IMR-90 (cell line): ENCODE results near the gene EMCN. TPM values are rescaled to one million over a fixed set of nuclear protein-coding genes. Genes with fewer than 3 reads are reported as not detected.

ENCODE experiments used
- ATAC-seq: fragments of 200-7000 bp; cut with Tn5 transposase; 2 replicates; pipeline ENCODE4 v1.9.1; 2020; ENCODE audit warnings: low read depth, mild to moderate bottlenecking, moderate library complexity
- BruUV-seq: library from RNA; stranded (reverse); fragments of 400-500 nt; replicated peaks from 2 replicates; lab custom pipeline; 2021; lab: Mats Ljungman, UMichigan
- CTCF ChIA-PET: fragments of 300-600 bp; formaldehyde crosslinking; extraction: SDS; loops from one replicate; lab custom pipeline; 2021; ENCODE audit warnings: antibody characterized with exemption; lab: Yijun Ruan, JAX
- POLR2A ChIA-PET: fragments of 300-600 bp; sonication (Branson Sonifier 250); formaldehyde crosslinking; loops from one replicate; lab custom pipeline; 2022; ENCODE audit warnings: antibody characterized with exemption; ENCODE audit not compliant: unreplicated experiment; lab: Charles Lee
- DNase-seq: peaks from one replicate; pipeline ENCODE4 v3.0.0; 2013
- H2AFZ ChIP-seq: replicated peaks from 2 replicates; pipeline ENCODE3; 2013; ENCODE audit warnings: low read length, mild to moderate bottlenecking; ENCODE audit not compliant: poor library complexity
- H2AK5ac ChIP-seq: 2 replicates; pipeline ENCODE4 v1.6.1; 2013; ENCODE audit warnings: low read depth, low read length, inconsistent platforms
- H2AK9ac ChIP-seq: replicated peaks from 2 replicates; pipeline ENCODE3; 2013; ENCODE audit warnings: mild to moderate bottlenecking, low read depth, low read length, moderate library complexity; ENCODE audit not compliant: poor library complexity
- H2BK120ac ChIP-seq: 2 replicates; pipeline ENCODE4 v1.6.1; 2013; ENCODE audit warnings: low read depth, low read length, inconsistent platforms
- H2BK15ac ChIP-seq: 3 replicates; pipeline ENCODE4 v1.6.1; 2013; ENCODE audit warnings: low read depth, low read length, inconsistent platforms
- H2BK20ac ChIP-seq: 2 replicates; pipeline ENCODE4 v1.6.1; 2013; ENCODE audit warnings: low read depth, mild to moderate bottlenecking, inconsistent platforms, low read length, moderate library complexity
- H2BK5ac ChIP-seq: 2 replicates; pipeline ENCODE4 v1.6.1; 2013; ENCODE audit warnings: mild to moderate bottlenecking, low read depth, low read length, inconsistent platforms; ENCODE audit not compliant: poor library complexity, severe bottlenecking
- H3K14ac ChIP-seq: replicated peaks from 2 replicates; pipeline ENCODE4 v1.6.1; 2013; ENCODE audit warnings: low read depth, low read length, inconsistent platforms
- H3K18ac ChIP-seq: 2 replicates; pipeline ENCODE4 v1.6.1; 2013; ENCODE audit warnings: low read depth, low read length, control low read depth
- H3K23ac ChIP-seq: 2 replicates; pipeline ENCODE4 v1.6.1; 2013; ENCODE audit warnings: low read depth, low read length, inconsistent platforms
- H3K27ac ChIP-seq: 2 replicates; pipeline ENCODE4 v1.5.1; 2013; ENCODE audit warnings: mild to moderate bottlenecking, control low read depth, low read length; ENCODE audit not compliant: insufficient read depth
- H3K27me3 ChIP-seq: 2 replicates; pipeline ENCODE4 v1.6.1; 2013; ENCODE audit warnings: low read length; ENCODE audit not compliant: control insufficient read depth, insufficient read depth
- H3K36me3 ChIP-seq: 2 replicates; pipeline ENCODE4 v1.6.1; 2013; ENCODE audit warnings: low read length, mixed read lengths; ENCODE audit not compliant: control insufficient read depth, insufficient read depth
- H3K4ac ChIP-seq: 2 replicates; pipeline ENCODE4 v1.6.1; 2013; ENCODE audit warnings: low read depth, low read length, inconsistent platforms
- H3K4me1 ChIP-seq: 2 replicates; pipeline ENCODE4 v1.6.1; 2013; ENCODE audit warnings: low read length, mixed read lengths; ENCODE audit not compliant: control insufficient read depth, insufficient read depth
- H3K4me2 ChIP-seq: 2 replicates; pipeline ENCODE4 v1.6.1; 2013; ENCODE audit warnings: low read depth, mild to moderate bottlenecking, control low read depth, low read length, moderate library complexity
- H3K4me3 ChIP-seq: 2 replicates; pipeline ENCODE4 v1.5.1; 2013; ENCODE audit warnings: low read depth, mild to moderate bottlenecking, control low read depth, low read length, moderate library complexity; ENCODE audit not compliant: insufficient read depth
- H3K56ac ChIP-seq: 2 replicates; pipeline ENCODE4 v1.6.1; 2013; ENCODE audit warnings: low read length, inconsistent platforms; ENCODE audit not compliant: insufficient read depth; ENCODE audit errors: extremely low read depth
- H3K79me1 ChIP-seq, 2 experiments: 2 replicates each; pipeline ENCODE4 v1.6.1; 2013; ENCODE audit warnings: low read length in 2 of 2, inconsistent platforms in 1 of 2, low read depth in 1 of 2
- H3K9ac ChIP-seq: 2 replicates; pipeline ENCODE4 v1.6.1; 2013; ENCODE audit warnings: low read depth, low read length, control low read depth
- H3K9me1 ChIP-seq: 2 replicates; pipeline ENCODE4 v1.6.1; 2013; ENCODE audit warnings: low read length, inconsistent platforms; ENCODE audit not compliant: insufficient read depth
- H3K9me3 ChIP-seq: 2 replicates; pipeline ENCODE4 v1.6.1; 2013; ENCODE audit warnings: low read length; ENCODE audit not compliant: control insufficient read depth, insufficient read depth
- H4K20me1 ChIP-seq: 2 replicates; pipeline ENCODE4 v1.6.1; 2013; ENCODE audit warnings: low read length, inconsistent platforms; ENCODE audit not compliant: insufficient read depth
- H4K5ac ChIP-seq: 2 replicates; pipeline ENCODE4 v1.6.1; 2013; ENCODE audit warnings: mild to moderate bottlenecking, low read depth, low read length, control low read depth
- H4K8ac ChIP-seq, 2 experiments: 2 replicates each; pipeline ENCODE4 v1.6.1; 2013; ENCODE audit warnings: low read depth in 2 of 2, low read length in 2 of 2, control low read depth in 1 of 2, inconsistent platforms in 1 of 2
- H4K91ac ChIP-seq: 2 replicates; pipeline ENCODE4 v1.6.1; 2013; ENCODE audit warnings: low read depth, low read length, inconsistent platforms; ENCODE audit not compliant: insufficient read depth
- BHLHE40 ChIP-seq: fragments of 150-350 bp; IDR thresholded peaks from 2 replicates; pipeline ENCODE4 v1.6.1; 2016; ENCODE audit warnings: mild to moderate bottlenecking, low read depth, low read length
- CEBPB ChIP-seq: IDR thresholded peaks from 2 replicates; pipeline ENCODE4 v1.6.1; 2012; ENCODE audit warnings: low read depth, low read length, improper control_type of control experiment
- CHD1 ChIP-seq: IDR thresholded peaks from 2 replicates; pipeline ENCODE4 v1.6.1; 2012; ENCODE audit warnings: low read depth, low read length, improper control_type of control experiment
- CTCF ChIP-seq: conservative IDR thresholded peaks from 2 replicates; pipeline ENCODE4 v1.5.1; 2012; ENCODE audit warnings: mild to moderate bottlenecking, low read depth, low read length, improper control_type of control experiment
- ELK1 ChIP-seq: fragments of 150-350 bp; IDR thresholded peaks from 2 replicates; pipeline ENCODE4 v1.6.1; 2016; ENCODE audit warnings: low read depth, mild to moderate bottlenecking, low read length, moderate library complexity, borderline replicate concordance
- FOS ChIP-seq: fragments of 150-350 bp; IDR thresholded peaks from 2 replicates; pipeline ENCODE4 v1.6.1; 2016; ENCODE audit warnings: low read depth, low read length
- MAFK ChIP-seq: IDR thresholded peaks from 2 replicates; pipeline ENCODE4 v1.6.1; 2012; ENCODE audit warnings: low read depth, low read length, improper control_type of control experiment
- MAZ ChIP-seq: IDR thresholded peaks from 2 replicates; pipeline ENCODE4 v1.6.1; 2012; ENCODE audit warnings: low read depth, mild to moderate bottlenecking, low read length, improper control_type of control experiment, moderate library complexity, borderline replicate concordance
- MXI1 ChIP-seq: IDR thresholded peaks from 2 replicates; pipeline ENCODE4 v1.6.1; 2012; ENCODE audit warnings: low read depth, mild to moderate bottlenecking, low read length, moderate library complexity, borderline replicate concordance
- NFE2L2 ChIP-seq: fragments of 150-350 bp; IDR thresholded peaks from 2 replicates; pipeline ENCODE4 v1.6.1; 2016; ENCODE audit warnings: low read depth, mild to moderate bottlenecking, low read length
- POLR2A ChIP-seq: IDR thresholded peaks from 2 replicates; pipeline ENCODE4 v1.6.1; 2012; ENCODE audit warnings: mild to moderate bottlenecking, low read depth, low read length
- RAD21 ChIP-seq: IDR thresholded peaks from 2 replicates; pipeline ENCODE4 v1.6.1; 2012; ENCODE audit warnings: low read length, improper control_type of control experiment
- RCOR1 ChIP-seq: IDR thresholded peaks from 2 replicates; pipeline ENCODE4 v1.6.1; 2012; ENCODE audit warnings: mild to moderate bottlenecking, low read length, improper control_type of control experiment; ENCODE audit not compliant: insufficient replicate concordance
- RFX5 ChIP-seq: IDR thresholded peaks from 2 replicates; pipeline ENCODE4 v1.8.0; 2012; ENCODE audit warnings: low read depth, mild to moderate bottlenecking, low read length, moderate library complexity
- SMC3 ChIP-seq: fragments of 150-350 bp; IDR thresholded peaks from 2 replicates; pipeline ENCODE4 v1.6.1; 2016; ENCODE audit warnings: low read depth, mild to moderate bottlenecking, antibody characterized with exemption, low read length, moderate library complexity
- USF2 ChIP-seq: fragments of 150-350 bp; IDR thresholded peaks from 2 replicates; pipeline ENCODE4 v1.6.1; 2017; ENCODE audit warnings: mild to moderate bottlenecking, antibody characterized with exemption, low read length, low read depth
- WGBS, 2 experiments: methylation state at CpG; one replicate each; pipeline versions ENCODE4 v1.1.5 to v1.1.7; 2013; ENCODE audit warnings: missing lambda C conversion rate in 2 of 2; ENCODE audit not compliant: insufficient read length in 1 of 2; ENCODE audit errors: extremely low coverage in 2 of 2; 5-methylcytosine and 5-hydroxymethylcytosine counted together
- dilution Hi-C: fragments of 300-500 bp; cut with HindIII; formaldehyde crosslinking; loops from one replicate; pipeline ENCODE4 v1.14.3; 2018; ENCODE audit warnings: low sequenced_read_pairs; ENCODE audit not compliant: unreplicated experiment
- in situ Hi-C: fragments of 300-500 bp; cut with MboI; formaldehyde crosslinking; loops from 3 replicates; pipeline ENCODE4 v1.14.3; 2019; ENCODE audit warnings: low sequenced_read_pairs, inconsistent platforms, mixed read lengths
- intact Hi-C: fragments of 100-400 bp; cut with micrococcal nuclease; formaldehyde crosslinking; loops from 2 replicates; pipeline ENCODE4 v1.10.0; 2022
- polyA plus RNA-seq, 3 experiments: library from polyadenylated mRNA; depleted of rRNA; stranded (reverse); fragments of >200 nt; gene quantifications; 2 replicates each; pipeline ENCODE4 v1.2.3, GENCODE V29; 2012; ENCODE audit warnings: low replicate concordance in 1 of 3
- total RNA-seq: library from RNA; depleted of rRNA; stranded (reverse); fragments of >200 nt; gene quantifications from 2 replicates; pipeline ENCODE4 v1.2.3, GENCODE V29; 2012

Gene EMCN
- total and polyA plus RNA-seq, 2 of the 4 experiments (the other 2 are of a cell fraction), result not detected

- no peak overlapping the region for H3K4me3 ChIP-seq
Observed at GRCh38 chr4:100424376-100424775, 93.4 kb downstream of the EMCN start.

More at GRCh38 chr4:100424376-100424775, 93.4 kb downstream of the EMCN start:
- H2BK5ac ChIP-seq, result no peak overlapping the region
- BruUV-seq, result no TSS peak
- H2AK5ac ChIP-seq, result no peak overlapping the region
- H3K14ac ChIP-seq, result no peak overlapping the region
- no peak overlapping the region for H2BK120ac ChIP-seq
- intact Hi-C loops, result no loop called here
- no peaks in the 10 kb centered on the region for H3K4me1 ChIP-seq
- dilution Hi-C loops, result no loop called here
- no peak overlapping the region for H3K23ac ChIP-seq
- H3K56ac ChIP-seq, result no peak overlapping the region
- POLR2A ChIA-PET, result no interaction called here
- H2BK15ac ChIP-seq, result no peak overlapping the region
- no peak overlapping the region for H4K91ac ChIP-seq
- TF ChIP-seq SMC3 (no peak), CTCF (no peak), NFE2L2 (no peak), MAFK (no peak), MAZ (no peak), CHD1 (no peak), RFX5 (no peak), RAD21 (no peak), RCOR1 (no peak), POLR2A (no peak), BHLHE40 (no peak), ELK1 (no peak), CEBPB (no peak), USF2 (no peak), FOS (no peak), MXI1 (no peak)
- no peak overlapping the region for H2AK9ac ChIP-seq
- H3K27me3 ChIP-seq, result no peaks in the 10 kb centered on the region
- H3K9me3 ChIP-seq, result no peaks in the 10 kb centered on the region
- H3K79me1 ChIP-seq, result no peaks in the 10 kb centered on the region
- no peak overlapping the region for H3K27ac ChIP-seq
- H2BK20ac ChIP-seq, result no peak overlapping the region
- CTCF ChIA-PET, result no interaction called here
- H3K9ac ChIP-seq, result no peak overlapping the region
- no peak for DNase-seq
- no peak overlapping the region for H3K4me2 ChIP-seq
- in situ Hi-C loops, result no loop called here
- no peak overlapping the region for H3K18ac ChIP-seq
- H2AFZ ChIP-seq, result no peak overlapping the region
- no peaks in the 10 kb centered on the region for H4K20me1 ChIP-seq
- ATAC-seq, result no peak
- no peaks in the 10 kb centered on the region for H3K9me1 ChIP-seq
- no peak overlapping the region for H4K5ac ChIP-seq
- H3K36me3 ChIP-seq, result no peaks in the 10 kb centered on the region
- WGBS, 2 experiments, result 58% methylated on average over 2 of the region's 4 CpGs; no CpG with 5 or more reads in 1 of the 2 experiments
- no peak overlapping the region for H3K4ac ChIP-seq
- no peak overlapping the region for H4K8ac ChIP-seq
